AG10803 (cell line): ENCODE results near the gene NXN.

Experiments used
- DNase-seq: peaks from one replicate; pipeline ENCODE4 v3.0.0; 2010; ENCODE audit warnings: low read depth
- H3K4me3 ChIP-seq: 2 replicates; pipeline ENCODE4 v1.5.1; 2011; ENCODE audit warnings: mild to moderate bottlenecking, low read length, control low read depth
- CTCF ChIP-seq: conservative IDR thresholded peaks from 2 replicates; pipeline ENCODE4 v1.5.1; 2011; ENCODE audit warnings: mild to moderate bottlenecking, low read length, control low read depth, inconsistent platforms

NXN gene

GRCh38 chr17:1011138-1011537, 31.6 kb upstream of the NXN start:
- DNase-seq: no peak
- H3K4me3 ChIP-seq: no peak overlapping the region
- TF ChIP-seq CTCF: no peak

- H3K4me3 ChIP-seq: no peak overlapping the region
- no peak for DNase-seq
- TF ChIP-seq CTCF: no peak
Observed at GRCh38 chr17:1010586-1010985, 31.0 kb upstream of the NXN start.

- H3K4me3 ChIP-seq: no peak overlapping the region
- TF ChIP-seq CTCF: no peak
- no peak for DNase-seq
Observed at GRCh38 chr17:1010086-1010450, 30.5 kb upstream of the NXN start.

- DNase-seq: no peak
- no peak for TF ChIP-seq CTCF
- H3K4me3 ChIP-seq: no peak overlapping the region
Observed at GRCh38 chr17:1009229-1010085, 29.9 kb upstream of the NXN start.

- no peak for TF ChIP-seq CTCF
- H3K4me3 ChIP-seq: no peak overlapping the region
- DNase-seq: peak; percentile 34
Observed at GRCh38 chr17:1008008-1008761, 28.6 kb upstream of the NXN start.

GRCh38 chr17:1007310-1008007, 27.9 kb upstream of the NXN start:
- no peak for DNase-seq
- no peak for TF ChIP-seq CTCF
- no peak overlapping the region for H3K4me3 ChIP-seq
